Astrocyte (in vitro differentiated cells and primary cell): Measurements from ENCODE around the gene B4GALT5.

ENCODE experiments used
- EZH2 ChIP-seq: IDR thresholded peaks from 2 replicates; pipeline ENCODE4 v1.6.1; 2012; ENCODE audit warnings: mild to moderate bottlenecking, low read length, inconsistent platforms; ENCODE audit not compliant: insufficient read depth
- TF ChIP-seq, protein P1 (sequence below): IDR thresholded peaks from 2 replicates; pipeline ENCODE4 v1.5.1; 2011; ENCODE audit warnings: low read depth, mild to moderate bottlenecking, inconsistent platforms, low read length, moderate library complexity; ENCODE audit not compliant: insufficient read depth

DNA sequence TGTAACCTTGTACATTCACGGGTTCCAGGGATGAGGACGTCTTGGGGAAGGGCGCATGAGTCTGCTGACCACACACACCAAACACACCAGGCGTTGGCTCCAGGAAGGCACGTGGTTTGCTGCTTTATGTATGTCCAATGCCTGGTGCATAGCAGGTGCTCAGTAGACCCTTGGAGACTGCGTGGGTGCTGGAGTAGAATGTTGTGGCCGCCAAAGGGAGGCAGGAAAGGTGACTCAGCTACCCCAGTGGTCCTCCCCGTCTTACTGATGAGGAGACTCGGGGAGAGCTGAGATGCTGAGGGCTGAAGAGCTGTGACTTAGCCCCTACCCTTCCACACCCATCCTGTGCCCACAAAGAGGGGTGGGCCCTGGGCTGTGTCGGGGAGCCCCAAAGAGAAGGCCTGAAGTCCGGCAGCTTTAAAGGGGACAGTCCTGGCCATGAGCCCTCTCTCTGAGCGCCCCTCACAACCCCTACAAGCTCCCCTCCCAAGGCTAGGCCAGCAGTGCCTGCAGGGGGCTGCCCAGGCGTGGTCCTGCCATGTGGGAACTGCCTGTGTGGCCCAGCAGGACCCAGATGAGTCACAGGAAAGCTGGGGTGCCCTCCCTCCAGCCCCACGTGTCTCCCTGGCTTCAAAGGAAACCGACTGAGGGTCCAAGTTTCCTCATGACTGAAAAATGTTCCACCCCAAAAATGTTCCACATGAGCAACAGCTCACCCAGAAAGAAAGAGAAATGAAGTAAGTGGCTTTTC is 117.7 kb downstream of the B4GALT5 start:
- TF ChIP-seq, protein P1, sequence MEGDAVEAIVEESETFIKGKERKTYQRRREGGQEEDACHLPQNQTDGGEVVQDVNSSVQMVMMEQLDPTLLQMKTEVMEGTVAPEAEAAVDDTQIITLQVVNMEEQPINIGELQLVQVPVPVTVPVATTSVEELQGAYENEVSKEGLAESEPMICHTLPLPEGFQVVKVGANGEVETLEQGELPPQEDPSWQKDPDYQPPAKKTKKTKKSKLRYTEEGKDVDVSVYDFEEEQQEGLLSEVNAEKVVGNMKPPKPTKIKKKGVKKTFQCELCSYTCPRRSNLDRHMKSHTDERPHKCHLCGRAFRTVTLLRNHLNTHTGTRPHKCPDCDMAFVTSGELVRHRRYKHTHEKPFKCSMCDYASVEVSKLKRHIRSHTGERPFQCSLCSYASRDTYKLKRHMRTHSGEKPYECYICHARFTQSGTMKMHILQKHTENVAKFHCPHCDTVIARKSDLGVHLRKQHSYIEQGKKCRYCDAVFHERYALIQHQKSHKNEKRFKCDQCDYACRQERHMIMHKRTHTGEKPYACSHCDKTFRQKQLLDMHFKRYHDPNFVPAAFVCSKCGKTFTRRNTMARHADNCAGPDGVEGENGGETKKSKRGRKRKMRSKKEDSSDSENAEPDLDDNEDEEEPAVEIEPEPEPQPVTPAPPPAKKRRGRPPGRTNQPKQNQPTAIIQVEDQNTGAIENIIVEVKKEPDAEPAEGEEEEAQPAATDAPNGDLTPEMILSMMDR = no peak
- no peak for TF ChIP-seq EZH2
